ENCODE measurements around the gene ARHGEF7.

ARHGEF7 gene

DNA sequence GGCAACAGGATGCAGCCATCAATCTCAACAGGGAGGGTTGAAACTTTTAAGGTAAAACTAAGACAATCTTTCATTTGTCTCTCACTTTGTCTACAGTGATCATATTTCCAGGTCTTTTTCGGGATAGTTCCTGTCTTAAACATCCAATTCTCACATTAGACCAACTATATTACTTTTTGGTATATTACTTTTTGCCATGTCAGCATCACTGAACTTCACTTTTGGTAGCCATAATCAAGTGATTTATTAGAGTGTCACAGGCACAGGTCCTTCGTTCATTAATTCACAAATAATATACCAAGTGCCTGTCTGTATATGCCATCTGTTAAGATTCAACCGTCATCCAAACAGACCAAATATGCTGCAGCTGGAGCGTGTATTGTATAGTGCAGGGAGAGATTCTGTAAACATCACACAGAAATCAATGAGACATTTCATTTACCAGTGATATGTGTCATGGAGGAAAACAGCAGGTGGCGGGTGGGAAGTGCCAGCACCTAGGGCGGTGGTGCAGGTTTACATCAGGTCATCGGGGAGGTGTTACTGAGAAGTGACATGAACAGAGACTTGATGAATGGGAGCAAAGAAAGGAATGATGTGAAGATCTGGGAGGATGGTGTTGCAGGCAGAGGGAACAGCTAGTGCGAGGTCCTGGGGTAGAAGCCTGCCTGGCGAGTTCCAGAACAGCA is 24.9 kb downstream of the ARHGEF7 start:
- no peak for DNase-seq (ENCODE audit: low read depth)

DNA sequence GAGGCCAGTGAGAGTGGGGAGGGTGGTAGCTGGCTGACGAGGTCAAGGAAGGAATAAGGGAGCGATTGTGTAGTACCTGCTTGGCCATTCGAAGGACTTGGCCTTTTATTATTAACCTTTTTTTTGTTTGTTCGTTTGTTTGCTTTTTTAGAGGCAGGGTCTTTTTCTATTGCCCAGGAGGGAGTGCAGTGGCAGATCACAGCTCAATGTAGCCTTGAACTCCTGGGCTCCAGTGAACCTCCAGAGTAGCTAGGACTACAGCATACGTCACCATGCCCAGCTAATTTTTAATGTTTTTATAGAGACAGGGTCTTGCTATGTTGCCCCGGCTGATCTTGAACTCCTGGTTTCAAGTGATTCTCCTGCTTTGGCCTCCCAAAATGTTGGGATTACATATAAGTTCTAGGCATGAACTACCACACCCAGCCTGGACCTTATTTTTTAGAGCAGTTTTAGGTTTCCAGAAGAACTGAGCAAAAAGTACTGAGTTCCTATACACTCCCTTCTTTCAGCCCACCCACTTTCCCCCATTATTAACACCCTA is 25.5 kb downstream of the ARHGEF7 start:
- DNase-seq (ENCODE audit: low read depth): no peak

DNA sequence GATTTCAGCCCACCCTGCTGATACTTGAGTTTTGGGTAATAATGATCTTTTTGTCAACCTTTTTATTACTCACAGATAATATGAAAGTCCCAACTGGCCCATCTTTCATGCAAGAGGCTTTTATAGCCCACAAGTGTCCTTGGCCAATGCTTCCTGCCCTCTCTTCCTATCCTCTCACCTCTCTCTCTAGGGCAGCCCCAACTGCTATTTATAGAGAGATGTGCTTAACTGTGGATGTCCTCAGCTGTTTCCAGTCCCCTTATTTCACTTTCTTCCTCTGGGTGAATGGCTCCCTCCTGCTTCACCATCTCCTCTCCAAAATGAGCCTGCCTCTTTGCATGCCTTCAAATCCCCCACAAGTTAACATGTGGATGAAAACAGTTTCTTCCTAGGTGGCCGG is 27.4 kb downstream of the ARHGEF7 start:
- DNase-seq (ENCODE audit: low read depth): no peak

DNA sequence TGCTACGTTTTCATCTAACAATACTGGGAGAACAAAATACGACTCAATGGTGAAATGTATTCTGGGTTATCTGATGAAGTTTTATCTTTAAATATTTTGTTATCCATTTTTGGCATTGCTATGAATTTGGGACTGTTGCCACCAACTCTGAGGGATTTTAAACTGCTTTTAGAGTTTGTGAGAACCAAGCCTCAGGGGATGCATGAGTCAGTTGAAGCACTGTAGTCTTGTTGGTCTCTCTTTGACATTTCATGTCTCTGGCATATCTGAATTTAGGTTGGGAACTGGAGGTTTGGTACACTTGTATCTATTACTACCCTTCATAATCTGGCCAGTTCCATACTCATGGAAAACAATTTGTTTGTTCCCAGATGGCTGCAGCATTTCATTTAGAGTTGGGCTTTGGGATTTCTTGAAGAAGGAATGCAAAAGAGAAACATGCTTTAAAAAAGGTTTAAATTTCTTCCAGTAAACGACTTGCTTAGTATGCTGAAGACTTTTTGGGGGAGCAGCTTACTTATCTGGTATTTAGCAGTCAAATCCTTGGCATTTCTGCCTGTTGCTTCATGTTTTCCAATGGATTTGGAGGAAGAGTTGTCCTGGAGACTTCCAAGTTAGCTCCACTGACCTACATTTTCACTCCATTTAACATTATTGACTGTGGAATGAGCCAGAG is 28.9 kb downstream of the ARHGEF7 start:
- no peak for DNase-seq (ENCODE audit: low read depth)

DNA sequence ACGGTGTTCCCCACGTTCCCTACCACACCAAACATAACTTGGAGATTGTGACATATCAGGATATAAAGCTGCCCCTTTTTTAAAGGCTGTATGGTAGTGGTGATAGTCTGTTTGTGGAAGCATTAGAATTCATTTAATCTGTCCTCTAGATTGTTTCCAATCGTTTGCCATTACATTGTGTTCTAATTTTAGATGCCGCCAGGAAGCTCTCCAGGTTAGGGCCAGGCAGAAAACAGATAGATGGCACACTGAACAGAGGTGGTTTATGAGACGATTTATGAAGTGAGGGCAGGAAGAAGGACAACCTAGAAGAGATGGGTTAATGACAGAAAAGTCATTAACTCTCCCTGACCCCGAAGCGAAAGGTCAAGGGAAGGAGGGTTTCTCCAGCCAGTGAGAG is 30.0 kb downstream of the ARHGEF7 start:
- no peak for DNase-seq (ENCODE audit: low read depth)

DNA sequence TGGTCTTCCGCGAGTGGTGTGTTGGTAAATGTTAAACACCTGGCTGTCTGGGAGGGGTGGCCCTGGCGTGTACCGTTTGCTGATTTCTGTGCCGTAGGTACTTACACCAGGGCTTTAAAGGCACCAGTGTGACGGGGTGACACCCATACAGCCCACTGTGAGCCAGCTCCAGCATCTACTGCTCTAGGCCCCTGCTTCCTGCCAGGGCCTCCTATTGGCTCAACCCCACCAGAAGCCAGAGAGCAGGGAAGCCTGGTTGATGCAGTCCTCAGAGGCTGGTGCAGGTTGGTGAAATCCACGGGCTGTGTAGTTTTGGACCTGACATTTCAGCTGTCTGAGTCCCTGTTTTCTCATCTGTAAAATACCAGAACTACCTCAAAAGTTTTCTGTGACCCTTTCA is 30.4 kb downstream of the ARHGEF7 start:
- DNase-seq (ENCODE audit: low read depth): no peak

DNA sequence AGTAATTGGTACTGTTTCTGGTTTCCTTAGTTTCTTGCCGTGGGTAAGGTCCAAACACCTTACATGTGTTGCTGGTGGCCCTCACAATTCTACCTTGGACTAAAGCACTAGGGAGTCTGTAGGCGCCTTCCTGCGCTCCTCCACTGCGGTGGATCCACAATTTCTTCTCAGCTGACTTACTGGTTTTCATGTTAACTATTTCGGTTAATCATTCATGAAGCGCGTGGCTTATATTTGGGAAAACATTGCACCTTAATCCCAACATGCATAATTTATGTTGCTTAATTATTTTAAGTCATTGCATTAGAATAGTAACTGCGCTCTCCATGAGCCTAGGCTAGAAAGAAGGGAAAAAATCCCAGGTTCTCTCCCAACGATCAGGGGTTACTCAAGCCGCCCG is 37.7 kb downstream of the ARHGEF7 start:
- no peak for DNase-seq (ENCODE audit: low read depth)

DNA sequence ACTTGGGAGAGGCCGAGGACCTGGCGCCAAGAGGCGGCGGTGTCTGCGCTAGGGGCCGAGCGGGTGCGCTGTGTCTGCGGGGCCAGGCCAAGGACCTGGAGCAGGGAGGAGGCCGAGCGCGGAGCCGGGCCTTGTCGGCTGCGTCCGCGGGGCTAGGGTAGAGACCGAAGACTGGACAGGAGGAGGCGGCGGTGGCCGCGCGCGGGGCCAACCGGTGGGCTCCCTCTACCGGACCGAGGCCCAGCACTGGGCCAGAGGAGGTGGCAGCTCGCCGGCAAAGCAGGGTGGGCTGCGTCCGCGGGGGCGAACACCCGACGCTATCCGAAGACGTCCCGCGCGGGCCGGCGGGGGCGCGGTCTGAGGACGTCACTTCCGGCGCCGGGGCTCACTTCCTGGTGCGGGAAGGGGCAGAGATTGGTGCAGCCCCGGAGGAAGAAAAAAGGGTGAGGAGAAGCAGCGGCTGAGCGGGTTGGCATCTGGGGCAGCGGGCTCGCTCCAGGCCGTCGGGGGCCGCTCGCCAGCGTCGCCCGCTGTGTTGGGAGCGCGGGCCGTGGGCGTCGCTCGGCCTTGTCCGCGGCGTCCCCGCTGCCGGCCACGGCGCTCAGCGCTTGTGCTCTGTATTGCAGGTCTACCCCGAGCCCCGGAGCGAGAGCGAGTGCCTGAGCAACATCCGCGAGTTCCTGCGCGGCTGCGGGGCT is 38.3 kb downstream of the ARHGEF7 start:
- peak; percentile 87 for DNase-seq (ENCODE audit: low read depth)

DNA sequence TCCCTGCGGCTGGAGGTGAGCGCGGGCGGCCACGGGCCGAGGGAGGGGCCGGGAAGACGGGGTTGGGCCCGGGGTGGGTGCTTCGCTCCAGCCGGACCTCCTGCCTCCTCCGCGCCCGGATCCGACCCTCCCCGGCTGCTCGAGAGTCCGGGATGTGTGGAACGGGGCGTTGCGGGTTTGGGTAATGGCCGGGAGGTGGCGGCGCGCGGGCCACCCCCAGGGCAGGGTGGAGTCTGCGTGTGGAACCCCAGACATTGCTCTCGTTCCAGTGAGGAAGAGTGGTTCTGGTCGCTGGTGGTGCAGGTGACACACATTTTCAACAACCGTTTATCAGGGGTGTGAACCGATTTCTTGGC is 38.8 kb downstream of the ARHGEF7 start:
- peak; percentile 26 for DNase-seq (ENCODE audit: low read depth)

DNA sequence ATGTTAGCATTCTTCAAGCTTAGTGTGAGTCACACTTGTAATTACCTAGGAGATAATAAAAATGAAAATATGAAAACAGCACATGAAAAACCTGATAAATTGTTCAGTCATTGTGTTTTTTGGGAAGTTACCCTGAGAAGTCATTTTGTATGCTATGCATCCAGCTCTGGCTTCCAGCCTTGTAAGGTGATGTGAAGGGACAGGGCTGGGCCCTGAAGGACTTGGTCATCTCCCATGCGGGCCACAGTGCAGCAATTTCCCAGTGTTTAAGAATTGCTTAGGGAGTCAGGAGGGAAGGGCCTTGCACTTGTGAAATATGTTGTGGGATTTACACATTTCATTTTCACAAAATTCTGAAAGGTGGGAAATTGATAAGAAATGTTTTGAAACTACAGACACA is 41.3 kb downstream of the ARHGEF7 start:
- no peak for DNase-seq (ENCODE audit: low read depth)

DNA sequence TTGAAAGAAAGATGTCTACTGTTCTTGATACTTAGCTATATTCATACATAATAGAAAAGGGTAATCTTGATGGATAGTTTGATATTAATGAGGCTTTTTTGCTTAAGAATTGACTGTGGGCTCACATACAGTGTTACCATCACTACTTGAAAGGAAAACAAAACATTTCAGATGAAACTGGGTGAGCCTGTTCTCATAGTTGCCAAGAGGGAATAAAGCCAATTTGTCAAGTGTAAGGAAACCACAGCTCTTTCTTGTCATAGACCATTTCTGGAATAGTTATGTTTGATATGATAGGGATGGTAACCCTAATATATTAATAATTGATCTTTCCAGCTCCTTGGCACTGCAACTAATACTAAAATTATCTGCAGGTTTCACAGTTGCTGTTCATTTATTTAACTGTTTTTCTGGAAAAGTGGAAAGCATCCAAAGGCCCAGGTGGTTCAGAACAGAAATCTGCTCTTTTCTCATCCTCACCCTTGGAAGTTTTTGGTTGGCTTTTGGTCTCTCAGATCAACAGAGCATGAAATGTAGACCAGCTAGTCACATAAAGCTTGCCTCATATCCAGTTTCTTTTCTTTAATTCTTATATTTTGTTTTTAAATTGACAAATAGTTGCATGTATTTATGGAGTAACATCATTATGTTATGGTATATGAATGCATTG is 43.2 kb downstream of the ARHGEF7 start:
- DNase-seq (ENCODE audit: low read depth): no peak

DNA sequence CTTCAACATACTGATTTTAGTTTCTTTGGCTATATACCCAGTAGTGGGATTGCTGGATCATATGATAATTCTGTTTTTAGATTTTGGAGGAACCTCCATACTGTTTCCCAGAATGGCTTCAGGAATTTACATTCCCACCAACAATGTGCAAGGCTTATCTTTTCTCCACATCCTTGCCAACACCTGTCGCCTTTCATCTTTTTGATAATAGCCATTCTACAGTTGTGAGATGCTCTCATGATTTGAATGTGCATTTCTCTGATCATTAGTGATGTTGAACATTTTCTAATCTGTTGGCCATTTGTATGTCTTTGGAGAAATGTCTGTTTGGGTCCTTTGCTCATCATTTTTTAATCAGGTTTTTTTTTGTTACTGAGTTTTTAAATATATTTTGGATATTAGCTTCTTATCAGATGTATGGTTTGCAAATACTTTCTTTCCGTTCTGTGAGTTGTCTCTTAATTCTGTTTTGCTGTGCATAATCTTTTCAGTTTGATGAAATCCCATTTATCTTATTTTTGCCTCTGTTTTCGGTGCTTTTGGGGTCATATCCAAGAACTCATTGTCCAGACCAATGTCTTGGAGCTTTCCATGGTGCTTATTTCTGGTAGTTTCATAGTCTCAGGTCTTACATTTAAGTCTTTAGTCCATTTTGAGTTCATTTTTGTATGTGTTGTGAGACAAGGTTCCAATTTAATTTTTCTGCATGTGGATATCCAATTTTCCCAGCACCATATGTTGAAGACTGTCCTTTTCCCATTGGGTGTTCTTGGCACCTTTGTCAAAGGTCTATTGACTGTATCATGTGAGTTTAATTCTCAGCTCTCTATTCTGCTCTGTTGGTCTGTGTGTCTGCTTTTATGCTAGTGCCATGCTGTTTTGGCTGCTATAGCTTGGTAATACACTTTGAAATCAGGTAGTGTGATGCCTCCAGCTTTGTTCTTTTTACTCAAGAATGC is 44.5 kb downstream of the ARHGEF7 start:
- no peak for DNase-seq (ENCODE audit: low read depth)

DNA sequence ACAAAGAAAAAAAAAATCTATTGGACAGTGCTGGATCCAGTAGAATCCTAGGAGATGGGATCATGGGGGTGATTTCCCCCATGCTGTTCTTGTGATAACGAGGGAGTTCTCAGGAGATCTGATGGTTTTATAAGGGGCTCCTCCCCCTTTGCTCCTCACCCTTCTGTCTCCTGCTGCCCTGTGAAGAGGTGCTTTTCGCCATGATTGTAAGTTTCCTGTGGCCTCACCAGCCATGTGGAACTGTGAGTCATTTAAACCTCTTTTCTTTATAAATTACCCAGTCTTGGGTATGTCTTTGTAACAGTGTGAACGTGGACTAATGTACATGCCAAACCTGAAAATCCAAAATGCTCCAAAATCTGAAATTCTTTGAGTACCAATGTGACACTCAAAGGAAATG is 45.5 kb downstream of the ARHGEF7 start:
- no peak for DNase-seq (ENCODE audit: low read depth)

DNA sequence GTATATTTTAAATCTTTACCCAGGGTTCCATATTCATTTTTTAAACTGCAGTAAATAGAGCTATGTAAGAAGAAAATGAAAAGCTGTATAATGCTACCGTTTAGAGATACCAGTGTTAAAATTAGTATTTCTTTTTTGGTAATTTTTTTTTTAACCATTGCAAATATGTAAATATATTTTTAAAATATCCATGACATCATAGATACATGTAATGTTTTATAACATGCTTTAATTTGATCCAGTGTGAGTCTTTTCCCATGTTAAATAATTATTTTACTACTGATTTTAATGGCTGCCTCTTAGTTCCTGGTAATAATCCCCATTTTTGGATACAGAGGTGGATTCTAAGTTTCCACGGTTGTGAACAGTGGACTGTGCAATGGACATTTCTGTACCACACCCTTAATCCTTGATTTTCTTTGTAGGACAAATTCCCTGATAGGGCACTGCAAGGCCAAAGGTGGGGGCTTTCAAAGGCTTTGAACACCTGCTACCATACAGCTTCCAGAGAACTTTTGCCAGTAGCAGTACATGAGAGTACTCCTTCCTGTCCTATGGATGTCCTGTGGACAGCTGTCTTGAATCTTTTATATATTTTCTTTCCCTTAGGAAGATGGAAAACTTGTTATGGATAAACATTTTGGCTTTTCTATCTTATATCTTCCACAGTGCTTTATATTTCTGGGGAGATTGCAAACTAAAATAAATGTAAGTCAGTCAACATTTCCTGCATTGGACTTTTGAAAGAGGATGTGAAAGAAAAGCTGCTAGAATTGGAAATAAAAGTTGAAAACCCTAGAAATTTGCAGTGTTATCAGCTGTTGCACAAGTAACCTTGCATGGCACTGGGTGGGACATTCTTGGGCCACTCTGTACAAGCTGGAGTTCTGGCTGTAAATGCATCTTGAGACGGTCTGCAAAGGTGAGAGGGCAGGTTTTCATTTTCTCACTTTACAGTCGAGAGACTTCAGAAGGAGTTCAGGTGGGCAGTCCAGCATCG is 46.8 kb downstream of the ARHGEF7 start:
- no peak for DNase-seq (ENCODE audit: low read depth)

DNA sequence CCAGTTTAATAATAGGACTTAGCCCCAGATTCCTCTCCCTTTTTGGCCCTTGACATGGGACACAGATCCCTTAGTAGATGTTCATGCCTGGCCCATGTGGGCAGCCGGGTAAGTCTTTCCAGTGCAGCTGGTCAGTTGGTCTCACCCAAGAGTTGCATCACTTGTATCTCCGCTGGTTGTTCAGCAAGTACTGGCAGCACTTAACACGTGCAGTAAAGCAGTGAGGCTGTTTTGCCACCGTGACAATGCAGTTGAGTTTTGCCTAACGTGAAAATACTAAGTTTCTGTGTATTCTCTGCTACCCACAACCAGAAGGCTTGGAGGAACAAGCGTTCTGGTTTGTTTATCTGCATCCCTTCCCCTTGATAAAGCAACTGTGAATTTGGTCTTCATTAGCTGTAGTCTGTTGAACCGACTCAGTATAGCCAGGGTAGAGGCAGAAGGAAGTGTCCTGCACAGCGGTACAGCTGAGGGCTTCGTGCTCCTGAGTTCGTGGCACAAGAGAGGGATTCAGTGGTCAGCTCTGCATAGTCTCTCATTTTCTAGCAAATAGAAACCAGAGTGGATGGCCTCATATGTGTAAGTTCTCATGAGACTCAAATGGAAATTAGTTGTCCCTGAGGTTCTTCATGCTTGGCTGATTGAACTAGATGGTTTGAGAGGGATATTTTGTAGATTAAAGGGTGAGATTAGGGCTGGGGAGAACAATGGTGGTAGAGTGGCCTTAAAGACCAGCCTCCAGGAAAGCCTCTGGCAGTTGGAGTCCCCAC is 50.3 kb downstream of the ARHGEF7 start:
- no peak for DNase-seq (ENCODE audit: low read depth)

DNA sequence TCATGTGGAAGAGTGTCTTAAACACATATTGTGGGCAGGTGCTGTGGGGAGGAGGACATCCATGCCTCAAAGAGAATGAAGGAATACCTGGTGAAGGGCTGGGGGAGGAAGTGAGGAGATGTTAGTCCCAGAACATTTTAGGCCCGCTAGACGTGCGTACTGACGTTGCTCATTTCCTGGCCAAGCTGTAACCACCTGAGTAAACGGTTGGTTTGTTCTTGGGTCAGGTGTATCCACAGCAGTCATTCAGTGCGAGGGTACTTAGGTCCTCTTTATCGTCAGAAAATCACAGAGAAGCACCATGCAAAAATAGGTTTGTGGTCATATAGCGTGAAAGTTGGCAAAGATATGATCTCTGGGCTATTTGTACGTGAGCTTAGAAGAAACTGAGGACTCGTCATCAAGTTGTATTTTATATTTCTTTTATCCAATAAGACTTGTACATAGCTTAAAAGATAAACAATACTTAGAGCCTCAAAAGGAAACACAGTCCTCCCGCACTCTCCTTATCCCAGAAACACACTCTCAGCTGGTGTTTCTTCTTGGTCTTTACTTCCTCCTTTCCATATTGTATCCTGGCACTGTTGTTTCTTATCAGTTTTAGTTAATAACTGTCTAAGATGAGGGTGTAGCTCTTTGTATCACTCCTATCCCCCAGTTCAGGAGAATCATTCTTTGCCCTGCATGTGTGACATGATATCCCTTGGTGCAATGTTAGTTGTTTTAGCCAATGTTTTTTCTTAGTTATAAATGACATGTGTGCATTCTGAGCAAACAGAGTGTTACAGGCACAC is 52.0 kb downstream of the ARHGEF7 start:
- no peak for DNase-seq (ENCODE audit: low read depth)

DNA sequence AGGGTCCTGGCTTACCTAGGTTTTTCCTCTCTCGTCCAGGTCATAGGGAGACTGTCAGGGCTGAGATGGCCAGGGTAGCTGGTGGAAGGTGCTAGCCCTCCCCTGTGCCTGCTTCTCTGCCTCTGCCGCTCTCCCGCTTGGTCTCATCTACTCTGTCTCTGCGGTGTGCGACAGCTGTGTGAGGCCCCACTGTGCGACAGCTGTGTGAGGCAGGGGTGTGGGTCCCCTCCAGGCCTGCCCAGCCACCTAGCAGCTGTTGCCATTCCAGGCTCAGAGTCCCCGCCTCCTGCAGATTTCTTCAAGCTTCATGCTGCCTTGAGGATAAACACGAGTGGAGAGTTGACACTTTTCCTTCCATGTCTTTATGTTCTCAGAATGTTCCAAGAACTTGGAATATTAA is 53.0 kb downstream of the ARHGEF7 start:
- no peak for DNase-seq (ENCODE audit: low read depth)

DNA sequence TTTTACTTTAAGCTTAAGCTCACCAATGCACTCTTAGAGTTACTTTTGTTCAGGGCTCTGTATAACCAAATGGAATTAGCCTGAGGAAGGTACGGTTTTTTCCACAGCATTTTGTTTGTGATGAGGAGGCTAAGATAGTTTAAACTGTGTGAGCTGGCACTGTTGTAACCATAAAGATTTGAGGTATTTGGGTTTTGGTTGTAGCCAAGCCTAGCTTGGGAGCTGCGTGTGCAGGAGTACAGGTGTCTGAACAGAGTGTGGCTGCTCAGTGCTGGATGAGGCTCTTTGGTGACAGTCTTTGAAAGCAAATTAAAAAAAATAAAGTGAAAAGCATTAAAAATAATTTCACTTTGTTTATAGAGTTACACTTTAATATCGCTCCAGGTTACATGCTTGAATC is 56.0 kb downstream of the ARHGEF7 start:
- DNase-seq (ENCODE audit: low read depth): no peak

DNA sequence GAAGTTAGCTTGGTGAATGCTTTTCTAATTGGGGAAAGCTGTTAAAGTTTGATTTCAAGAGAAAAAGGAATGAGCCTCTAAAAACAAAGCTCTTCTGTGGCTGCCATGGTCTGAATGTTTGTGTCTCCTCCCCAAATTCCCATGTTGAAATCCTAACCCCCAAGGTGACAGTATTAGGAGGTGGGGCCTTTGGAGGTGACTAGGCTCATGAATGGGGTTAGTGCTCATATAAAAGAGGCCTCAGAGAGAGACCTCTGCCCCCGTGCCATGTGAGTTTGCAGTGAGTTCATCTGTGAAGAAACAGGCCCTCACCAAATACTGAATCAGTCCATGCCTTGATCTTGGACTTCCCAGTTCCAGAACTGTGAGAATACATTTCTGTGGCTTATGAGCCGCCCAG is 56.5 kb downstream of the ARHGEF7 start:
- DNase-seq (ENCODE audit: low read depth): no peak
